Activated CD8-positive, alpha-beta T cell treated with anti-CD3 and anti-CD28 coated beads, Interleukin-2, amount 10 ng/mL, durations not matched to agents 7 days and 5 days (primary cell): Measurements from ENCODE around the gene MAN2C1. TPM values are rescaled to one million over a fixed set of nuclear protein-coding genes. Genes with fewer than 3 reads are reported as not detected.
"Not testable (repeated sequence)": the region's sequence is repeated elsewhere in the genome, so short reads cannot be mapped to it uniquely, and the experiment has no call there.

Experiments
- ATAC-seq: fragments of 150-1000 bp; cut with Tn5 transposase; one replicate; pipeline ENCODE4 v1.10.0; 2021; ENCODE audit warnings: moderate library complexity
- CTCF ChIA-PET: fragments of 350-600 bp; sonication (Branson Sonifier 250); formaldehyde crosslinking; loops from one replicate; lab custom pipeline; 2021; ENCODE audit warnings: antibody characterized with exemption; lab: Charles Lee
- POLR2A ChIA-PET: fragments of 350-600 bp; sonication (Branson Sonifier 250); formaldehyde crosslinking; loops from one replicate; lab custom pipeline; 2021; ENCODE audit warnings: antibody characterized with exemption; lab: Charles Lee
- DNase-seq: peaks from one replicate; pipeline ENCODE4 v3.0.0-alpha.2; 2020
- H3K27ac Mint-ChIP-seq: one replicate; pipeline ENCODE4 v1.8.0; 2021; ENCODE audit warnings: mild to moderate bottlenecking, mixed read lengths
- H3K27me3 Mint-ChIP-seq: one replicate; pipeline ENCODE4 v1.8.0; 2021; ENCODE audit warnings: low read depth, mixed read lengths
- H3K36me3 Mint-ChIP-seq: one replicate; pipeline ENCODE4 v1.8.0; 2021; ENCODE audit warnings: low read depth, mixed read lengths
- H3K4me1 Mint-ChIP-seq: one replicate; pipeline ENCODE4 v1.8.0; 2021; ENCODE audit warnings: low read depth, mixed read lengths
- H3K4me3 Mint-ChIP-seq: one replicate; pipeline ENCODE4 v1.8.0; 2021; ENCODE audit warnings: mild to moderate bottlenecking, mixed read lengths
- H3K9me3 Mint-ChIP-seq: one replicate; pipeline ENCODE4 v1.8.0; 2022; ENCODE audit warnings: mixed read lengths; ENCODE audit not compliant: insufficient read depth
- total RNA-seq, 2 experiments: library from RNA; stranded (reverse); gene quantifications; one replicate each; pipeline ENCODE4 v1.2.3, GENCODE V29; 2021

The MAN2C1 gene
- total RNA-seq, 2 experiments from 2014 or later = 123 to 131 TPM

- CTCF ChIA-PET = no interaction called here
- Mint-ChIP-seq H3K4me3 (no peak overlapping the region), H3K36me3 (peaks cover 20% of the 10 kb centered on the region), H3K27me3 (peaks cover 13% of the 10 kb centered on the region), H3K4me1 (peaks cover 7% of the 10 kb centered on the region), H3K9me3 (peaks cover 4% of the 10 kb centered on the region), H3K27ac (no peak overlapping the region)
- POLR2A ChIA-PET = no interaction called here
- ATAC-seq = no peak
- no peak for DNase-seq
These were observed 26.2 kb downstream of the MAN2C1 start for GRCh38 chr15:75342221-75342620.

- POLR2A ChIA-PET = no interaction called here
- CTCF ChIA-PET = no interaction called here
These were observed 28.7 kb downstream of the MAN2C1 start for GRCh38 chr15:75339531-75340240.

GRCh38 chr15:75338661-75339240 is 29.7 kb downstream of the MAN2C1 start:
- ChIA-PET POLR2A (no interaction called here), CTCF (no interaction called here)
- peaks cover 13% of the 10 kb centered on the region for H3K36me3 Mint-ChIP-seq
- peaks cover 16% of the 10 kb centered on the region for H3K4me1 Mint-ChIP-seq
- no peaks in the 10 kb centered on the region for H3K9me3 Mint-ChIP-seq
- DNase-seq (no peak), ATAC-seq (no peak)
- H3K4me3 Mint-ChIP-seq = no peak overlapping the region
- H3K27me3 Mint-ChIP-seq = no peaks in the 10 kb centered on the region
- no peak overlapping the region for H3K27ac Mint-ChIP-seq

More at GRCh38 chr15:75339531-75340240, 28.7 kb downstream of the MAN2C1 start:
- no peak for ATAC-seq
- Mint-ChIP-seq H3K27ac (no peak overlapping the region), H3K4me3 (no peak overlapping the region), H3K9me3 (no peaks in the 10 kb centered on the region), H3K36me3 (peaks cover 13% of the 10 kb centered on the region), H3K27me3 (no peaks in the 10 kb centered on the region), H3K4me1 (peaks cover 16% of the 10 kb centered on the region)
- DNase-seq = no peak

DNA sequence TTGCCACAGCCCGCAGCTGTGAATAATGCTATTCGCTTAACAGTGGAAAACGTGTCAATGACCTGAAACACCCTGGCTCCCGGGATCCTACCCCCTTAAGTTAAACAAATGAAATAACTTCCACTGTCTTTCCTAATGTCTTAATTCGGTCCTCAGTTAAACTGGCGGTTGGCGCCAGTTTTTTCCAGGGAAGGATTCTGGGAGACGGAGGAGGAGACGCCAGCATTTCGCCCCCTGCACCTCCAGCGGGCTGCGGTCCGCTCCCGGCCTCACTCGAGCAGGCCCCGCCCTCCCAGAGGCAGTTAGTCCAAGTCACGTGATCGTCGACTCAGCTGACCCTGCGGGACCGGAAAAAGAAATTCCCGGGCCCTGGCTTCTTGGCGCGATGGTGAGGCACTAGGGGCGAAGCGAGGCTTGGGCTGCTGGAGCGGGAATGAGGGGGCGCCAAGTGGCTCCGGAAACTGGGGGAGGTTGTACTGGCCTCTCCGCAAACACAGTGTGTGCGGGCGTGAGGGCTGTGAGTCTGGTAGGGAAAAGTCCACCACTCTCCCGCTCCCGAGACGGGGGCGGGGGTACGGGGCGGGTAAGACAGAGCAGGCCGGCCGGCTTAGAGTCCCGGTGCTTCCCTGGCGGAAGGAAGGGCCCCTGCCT is 32.6 kb downstream of the MAN2C1 start, which contains the start of gene COMMD4:
TSS of gene COMMD4 (plus strand) at position 359 of the 651 bp plus-strand sequence. CDS start at position 386, 27 bp downstream.
- DNase-seq (peak; percentile 91), ATAC-seq (peak; percentile 89)
- CTCF ChIA-PET = interaction anchor here (0.8 to 1.6 kb wide), 4 partner anchors 30 to 312 kb away, joined by 3 to 4 read pairs (median 3); partner anchors contain the start of genes MAN2C1 and SNX33
- peaks cover 6% of the 10 kb centered on the region for H3K36me3 Mint-ChIP-seq
- peaks cover 16% of the 10 kb centered on the region for H3K4me1 Mint-ChIP-seq
- H3K27me3 Mint-ChIP-seq = peaks cover 3% of the 10 kb centered on the region
- H3K27ac Mint-ChIP-seq = peak within 1 kb of the TSS; percentile 94
- peak within 1 kb of the TSS; percentile 96 for H3K4me3 Mint-ChIP-seq
- POLR2A ChIA-PET = interaction anchor here (1.1 to 3.5 kb wide), 2 partner anchors 19 to 32 kb away, joined by 3 to 12 read pairs; partner anchors contain the start of gene MAN2C1
- no peaks in the 10 kb centered on the region for H3K9me3 Mint-ChIP-seq

DNA sequence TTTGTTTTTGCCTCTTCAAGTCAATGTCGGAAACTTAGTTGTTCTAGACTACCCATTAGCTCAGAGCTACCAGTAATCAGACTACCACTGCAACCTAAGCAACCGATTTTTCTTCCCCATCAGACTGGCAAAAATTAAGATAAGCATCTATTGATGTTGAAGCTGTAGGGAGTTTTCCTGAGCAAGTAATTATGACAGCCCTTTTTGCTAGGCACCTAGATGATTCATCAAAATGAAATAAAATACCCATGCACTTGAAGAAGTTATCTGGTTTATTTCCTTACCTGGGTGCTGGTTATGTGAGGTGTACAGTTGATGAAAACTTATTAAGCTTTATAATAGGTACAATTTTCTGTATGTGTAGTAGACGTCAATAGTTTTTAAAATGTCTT is 33.1 kb downstream of the MAN2C1 start:
- Mint-ChIP-seq H3K27ac (peak overlapping the region; percentile 94), H3K9me3 (no peaks in the 10 kb centered on the region), H3K4me1 (peaks cover 16% of the 10 kb centered on the region), H3K4me3 (peak overlapping the region; percentile 96), H3K36me3 (peaks cover 5% of the 10 kb centered on the region), H3K27me3 (peaks cover 3% of the 10 kb centered on the region)
- ATAC-seq (no peak), DNase-seq (no peak)
- ChIA-PET POLR2A (interaction anchor here (1.1 to 3.5 kb wide), 2 partner anchors 19 to 33 kb away, joined by 3 to 12 read pairs; partner anchors contain the start of gene MAN2C1), CTCF (interaction anchor here (0.8 to 1.6 kb wide), 4 partner anchors 29 to 313 kb away, joined by 3 to 4 read pairs (median 3); partner anchors contain the start of genes MAN2C1 and SNX33)

DNA sequence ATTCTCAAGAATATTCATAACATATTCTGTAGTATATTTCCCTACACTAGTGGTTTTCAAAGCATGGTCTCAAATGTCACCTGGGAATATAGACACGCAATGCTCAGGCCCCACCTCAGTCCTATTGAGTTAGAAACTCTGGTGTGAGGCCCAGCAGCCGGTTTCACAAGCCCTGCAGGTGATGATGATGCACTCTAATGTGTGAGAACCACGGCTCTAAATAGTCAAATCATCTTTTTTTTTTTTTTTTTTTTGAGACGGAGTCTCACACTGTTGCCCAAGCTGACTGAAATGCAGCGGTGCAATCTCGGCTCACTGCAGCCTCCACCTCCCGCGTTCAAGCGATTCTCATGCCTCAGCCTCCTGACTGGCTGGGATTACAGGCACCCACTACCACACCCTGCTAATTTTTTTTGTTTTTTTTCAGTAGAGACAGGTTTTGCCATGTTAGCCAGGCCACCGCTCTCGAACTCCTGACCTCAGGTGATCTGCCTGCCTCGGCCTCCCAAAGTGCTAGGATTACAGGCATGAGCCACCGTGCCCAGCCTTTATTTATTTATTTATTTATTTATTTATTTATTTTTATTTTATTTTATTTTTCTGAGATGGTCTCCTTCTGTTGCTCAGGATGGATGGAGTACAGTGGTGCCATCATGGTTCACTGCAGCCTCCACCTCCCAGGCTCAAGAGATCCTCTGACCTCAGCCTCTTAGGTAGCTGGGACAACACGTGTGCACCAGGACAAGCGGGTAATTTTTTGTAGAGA is 34.6 kb downstream of the MAN2C1 start:
- CTCF ChIA-PET = interaction anchor here (1.6 kb wide), 1 partner anchor 34 kb away, joined by 4 read pairs; the partner anchor contains the start of gene MAN2C1

GRCh38 chr15:75332093-75332492 is 36.3 kb downstream of the MAN2C1 start:
- ATAC-seq, CTCF ChIA-PET: not testable (repeated sequence)

More for the DNA sequence above, 34.6 kb downstream of the MAN2C1 start:
- H3K9me3 Mint-ChIP-seq, ATAC-seq, DNase-seq, H3K4me3 Mint-ChIP-seq, H3K36me3 Mint-ChIP-seq, H3K27me3 Mint-ChIP-seq, H3K27ac Mint-ChIP-seq: not testable (repeated sequence)
- POLR2A ChIA-PET = interaction anchor here (3.5 kb wide), 1 partner anchor 34 kb away, joined by 12 read pairs; the partner anchor contains the start of gene MAN2C1
- peaks cover 16% of the 10 kb centered on the region for H3K4me1 Mint-ChIP-seq

GRCh38 chr15:75329571-75329970 is 38.8 kb downstream of the MAN2C1 start:
- CTCF ChIA-PET = no interaction called here
- no peak overlapping the region for H3K4me3 Mint-ChIP-seq

More at GRCh38 chr15:75332093-75332492, 36.3 kb downstream of the MAN2C1 start:
- POLR2A ChIA-PET, H3K27ac Mint-ChIP-seq, H3K36me3 Mint-ChIP-seq, DNase-seq, H3K9me3 Mint-ChIP-seq, H3K4me3 Mint-ChIP-seq, H3K27me3 Mint-ChIP-seq: not testable (repeated sequence)
- H3K4me1 Mint-ChIP-seq = peaks cover 16% of the 10 kb centered on the region

GRCh38 chr15:75328493-75329314 is 39.7 kb downstream of the MAN2C1 start:
- POLR2A ChIA-PET = interaction anchor here (0.6 kb wide), 1 partner anchor 312 kb away, joined by 3 read pairs; no protein-coding TSS in a partner anchor

More at GRCh38 chr15:75329571-75329970, 38.8 kb downstream of the MAN2C1 start:
- POLR2A ChIA-PET = no interaction called here
- Mint-ChIP-seq H3K36me3 (no peaks in the 10 kb centered on the region), H3K4me1 (no peaks in the 10 kb centered on the region), H3K27me3 (peaks cover 3% of the 10 kb centered on the region), H3K9me3 (no peaks in the 10 kb centered on the region), H3K27ac (no peak overlapping the region)
- ATAC-seq (no peak), DNase-seq (no peak)

DNA sequence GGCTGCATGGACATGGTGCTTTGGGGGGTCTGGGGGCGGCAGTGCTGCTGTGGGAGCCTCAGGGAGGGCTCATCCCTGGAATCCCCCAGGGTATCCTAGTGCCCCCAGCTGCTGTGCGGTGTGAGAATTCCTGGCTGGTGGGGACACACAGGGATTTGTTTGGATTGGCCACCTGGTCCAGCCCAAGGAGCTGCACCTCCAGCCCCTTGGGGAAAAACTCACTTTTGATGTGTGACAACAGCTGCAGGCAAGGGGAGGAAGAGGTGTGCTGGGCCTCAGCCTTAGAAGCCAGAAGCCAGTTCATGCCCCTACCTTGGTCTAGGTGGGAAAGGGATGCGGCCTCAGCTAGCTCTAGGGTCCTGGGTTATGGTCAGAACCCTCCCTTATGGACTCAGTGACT is 40.9 kb downstream of the MAN2C1 start:
- Mint-ChIP-seq H3K27me3 (peaks cover 4% of the 10 kb centered on the region), H3K9me3 (no peaks in the 10 kb centered on the region), H3K4me3 (no peak overlapping the region), H3K4me1 (no peaks in the 10 kb centered on the region), H3K36me3 (no peaks in the 10 kb centered on the region), H3K27ac (no peak overlapping the region)
- ATAC-seq = no peak
- CTCF ChIA-PET = no interaction called here
- POLR2A ChIA-PET = interaction anchor here (0.6 kb wide), 1 partner anchor 240 kb away, joined by 3 read pairs; no protein-coding TSS in a partner anchor
- no peak for DNase-seq

More at GRCh38 chr15:75328493-75329314, 39.7 kb downstream of the MAN2C1 start:
- no peaks in the 10 kb centered on the region for H3K4me1 Mint-ChIP-seq
- peaks cover 3% of the 10 kb centered on the region for H3K27me3 Mint-ChIP-seq
- CTCF ChIA-PET = no interaction called here
- no peak overlapping the region for H3K27ac Mint-ChIP-seq
- no peak overlapping the region for H3K4me3 Mint-ChIP-seq
- H3K9me3 Mint-ChIP-seq = no peaks in the 10 kb centered on the region
- no peaks in the 10 kb centered on the region for H3K36me3 Mint-ChIP-seq
- DNase-seq (no peak), ATAC-seq (no peak)
